Lower lobe of right lung (tissue), 2 donors: ENCODE measurements around the gene MMAB. TPM values are rescaled to one million over a fixed set of nuclear protein-coding genes. Genes with fewer than 3 reads are reported as not detected.

Experiments
- ATAC-seq, 2 donors: fragments of 200-7000 bp; cut with Tn5 transposase; one replicate each; pipeline ENCODE4 v1.9.1; 2020 to 2022; ENCODE audit warnings: mild to moderate bottlenecking in 2 of 2, moderate library complexity in 2 of 2
- DNase-seq: peaks from one replicate; pipeline ENCODE4 v3.0.0-alpha.2; 2020
- H3K27ac ChIP-seq: fragments of 200-600 bp; one replicate; pipeline ENCODE4 v1.8.0; 2022
- H3K27me3 ChIP-seq: fragments of 200-600 bp; one replicate; pipeline ENCODE4 v1.8.0; 2022; ENCODE audit warnings: low read depth
- H3K36me3 ChIP-seq: fragments of 200-600 bp; one replicate; pipeline ENCODE4 v1.8.0; 2022; ENCODE audit warnings: mild to moderate bottlenecking
- H3K4me1 ChIP-seq: fragments of 200-600 bp; one replicate; pipeline ENCODE4 v1.8.0; 2022
- H3K4me3 ChIP-seq: fragments of 200-600 bp; one replicate; pipeline ENCODE4 v1.8.0; 2022; ENCODE audit warnings: mild to moderate bottlenecking
- H3K9me3 ChIP-seq: fragments of 200-600 bp; one replicate; pipeline ENCODE4 v1.8.0; 2022
- intact Hi-C: fragments of 100-400 bp; cut with DNase I; formaldehyde crosslinking; loops from one replicate; pipeline ENCODE4 v1.11.0; 2022
- total RNA-seq: library from RNA; stranded (reverse); fragmentation: NEBNext Ultra II Directional; extraction: Animal tissue kit (Norgen Biotek cat#: 25700); gene quantifications from one replicate; pipeline ENCODE4 v1.2.1, GENCODE V29; 2021
- TF ChIP-seq, protein P1 (sequence below): fragments of 200-600 bp; IDR thresholded peaks from one replicate; pipeline ENCODE4 v1.8.0; 2022; ENCODE audit warnings: antibody characterized with exemption, mild to moderate bottlenecking
- donor health status: DM: no; HTN: yes; CAD: no; lungs with severe emphysema.

MMAB gene
- total RNA-seq, 1 donor from 2014 or later: 55.0 TPM

DNA sequence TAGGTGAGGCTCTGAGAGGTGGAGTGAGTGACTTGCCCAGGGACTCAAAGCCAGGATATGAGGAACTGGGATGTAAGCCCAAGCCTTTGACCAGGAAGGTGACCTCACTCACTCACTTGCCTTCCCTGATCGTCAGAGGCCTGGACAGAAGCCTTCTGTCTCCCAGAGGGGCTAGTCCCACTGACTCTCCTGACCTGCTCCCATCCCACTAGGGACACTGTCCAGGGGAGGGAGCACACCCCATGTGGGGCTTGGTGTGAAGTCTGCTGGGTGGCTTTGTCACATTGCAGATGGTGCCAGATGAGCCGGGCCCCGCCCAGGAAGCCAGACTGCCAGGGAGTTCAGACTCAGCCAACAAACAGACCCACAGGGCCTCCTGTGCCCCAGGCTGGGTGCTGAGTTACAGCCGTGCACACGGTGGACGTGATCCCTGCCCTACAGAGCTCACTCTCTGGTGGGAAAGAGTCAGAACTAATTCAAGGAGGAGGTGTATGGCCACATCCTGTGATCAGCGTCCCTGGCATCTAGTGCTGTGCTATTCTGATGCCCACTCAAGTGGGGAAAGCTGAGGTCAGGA, 28.3 kb downstream of the MMAB start:
- no peak overlapping the region for H3K27ac ChIP-seq
- peaks cover 5% of the 10 kb centered on the region for H3K4me1 ChIP-seq
- no peak overlapping the region for H3K4me3 ChIP-seq
- H3K9me3 ChIP-seq: no peaks in the 10 kb centered on the region
- intact Hi-C loops: no loop called here
- TF ChIP-seq, protein P1, sequence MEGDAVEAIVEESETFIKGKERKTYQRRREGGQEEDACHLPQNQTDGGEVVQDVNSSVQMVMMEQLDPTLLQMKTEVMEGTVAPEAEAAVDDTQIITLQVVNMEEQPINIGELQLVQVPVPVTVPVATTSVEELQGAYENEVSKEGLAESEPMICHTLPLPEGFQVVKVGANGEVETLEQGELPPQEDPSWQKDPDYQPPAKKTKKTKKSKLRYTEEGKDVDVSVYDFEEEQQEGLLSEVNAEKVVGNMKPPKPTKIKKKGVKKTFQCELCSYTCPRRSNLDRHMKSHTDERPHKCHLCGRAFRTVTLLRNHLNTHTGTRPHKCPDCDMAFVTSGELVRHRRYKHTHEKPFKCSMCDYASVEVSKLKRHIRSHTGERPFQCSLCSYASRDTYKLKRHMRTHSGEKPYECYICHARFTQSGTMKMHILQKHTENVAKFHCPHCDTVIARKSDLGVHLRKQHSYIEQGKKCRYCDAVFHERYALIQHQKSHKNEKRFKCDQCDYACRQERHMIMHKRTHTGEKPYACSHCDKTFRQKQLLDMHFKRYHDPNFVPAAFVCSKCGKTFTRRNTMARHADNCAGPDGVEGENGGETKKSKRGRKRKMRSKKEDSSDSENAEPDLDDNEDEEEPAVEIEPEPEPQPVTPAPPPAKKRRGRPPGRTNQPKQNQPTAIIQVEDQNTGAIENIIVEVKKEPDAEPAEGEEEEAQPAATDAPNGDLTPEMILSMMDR: no peak
- peaks cover 23% of the 10 kb centered on the region for H3K27me3 ChIP-seq
- ATAC-seq (no peak), DNase-seq (no peak)
- no peaks in the 10 kb centered on the region for H3K36me3 ChIP-seq

DNA sequence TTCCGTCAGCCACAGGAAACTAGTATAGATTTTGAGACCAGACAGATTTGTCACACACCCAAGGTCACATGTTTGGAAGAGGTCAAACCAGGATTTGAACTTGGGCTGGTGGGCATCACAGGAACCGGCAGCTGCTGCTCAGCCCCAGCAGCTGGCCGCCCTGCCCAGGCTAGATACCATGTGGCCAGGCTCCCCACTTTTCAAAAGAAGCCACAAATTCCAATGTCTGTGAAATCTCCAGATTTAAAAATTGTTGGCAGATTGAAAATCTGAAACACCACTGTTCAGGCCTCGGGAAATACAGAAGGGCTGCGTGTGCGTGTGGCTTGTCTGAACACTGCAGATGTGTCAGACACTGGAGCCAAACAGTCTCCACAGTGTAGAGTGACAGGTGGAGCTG, 30.4 kb downstream of the MMAB start:
- Histone ChIP-seq H3K27ac (no peak overlapping the region), H3K4me3 (no peak overlapping the region), H3K4me1 (peaks cover 5% of the 10 kb centered on the region), H3K36me3 (no peaks in the 10 kb centered on the region), H3K27me3 (peaks cover 3% of the 10 kb centered on the region), H3K9me3 (no peaks in the 10 kb centered on the region)
- no peak for ATAC-seq
- no peak for DNase-seq
- TF ChIP-seq, protein P1: no peak
- intact Hi-C loops: no loop called here

DNA sequence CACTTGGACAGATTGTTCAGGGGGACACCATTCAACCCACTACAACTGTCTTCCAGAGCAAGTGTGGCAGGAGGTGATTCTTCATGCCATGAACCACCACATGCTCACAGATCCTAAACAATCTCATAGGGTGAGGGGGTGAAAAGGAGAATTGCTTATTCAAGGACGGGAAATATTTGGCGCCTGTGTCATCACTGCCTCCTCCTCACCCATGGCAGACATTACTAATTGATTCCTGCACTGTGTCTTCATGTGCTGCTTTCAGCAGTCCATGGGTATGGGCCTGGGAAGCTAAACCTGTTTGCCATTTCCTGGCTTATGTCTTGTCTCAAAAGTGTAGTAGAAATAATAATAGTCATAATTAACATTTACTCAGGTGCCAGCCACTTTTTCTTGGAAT, 31.3 kb downstream of the MMAB start:
- Histone ChIP-seq H3K4me3 (no peak overlapping the region), H3K4me1 (peaks cover 5% of the 10 kb centered on the region), H3K9me3 (no peaks in the 10 kb centered on the region), H3K27ac (no peak overlapping the region), H3K27me3 (no peaks in the 10 kb centered on the region), H3K36me3 (no peaks in the 10 kb centered on the region)
- DNase-seq (no peak), ATAC-seq (no peak)
- TF ChIP-seq, protein P1: no peak
- intact Hi-C loops: no loop called here

DNA sequence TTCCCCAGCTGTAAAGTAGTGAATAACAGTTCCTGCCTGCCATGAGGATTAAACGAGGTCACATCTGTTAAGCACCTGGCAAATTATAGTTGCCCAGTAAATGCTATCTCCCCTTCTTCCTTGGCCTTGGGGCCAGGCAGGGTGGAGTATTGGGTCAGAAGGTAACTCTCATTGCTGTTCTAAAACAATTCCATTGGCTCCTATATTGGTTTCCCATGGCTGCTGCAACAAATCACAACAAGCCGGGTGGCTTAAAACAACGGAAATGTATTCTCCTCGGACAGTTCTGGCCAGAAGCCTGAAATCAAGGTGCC, 31.9 kb downstream of the MMAB start:
- Histone ChIP-seq H3K27me3 (no peaks in the 10 kb centered on the region), H3K4me3 (no peak overlapping the region), H3K9me3 (no peaks in the 10 kb centered on the region), H3K27ac (no peak overlapping the region), H3K36me3 (no peaks in the 10 kb centered on the region), H3K4me1 (peaks cover 5% of the 10 kb centered on the region)
- DNase-seq: no peak
- ATAC-seq: no peak
- intact Hi-C loops: no loop called here
- TF ChIP-seq, protein P1: no peak

DNA sequence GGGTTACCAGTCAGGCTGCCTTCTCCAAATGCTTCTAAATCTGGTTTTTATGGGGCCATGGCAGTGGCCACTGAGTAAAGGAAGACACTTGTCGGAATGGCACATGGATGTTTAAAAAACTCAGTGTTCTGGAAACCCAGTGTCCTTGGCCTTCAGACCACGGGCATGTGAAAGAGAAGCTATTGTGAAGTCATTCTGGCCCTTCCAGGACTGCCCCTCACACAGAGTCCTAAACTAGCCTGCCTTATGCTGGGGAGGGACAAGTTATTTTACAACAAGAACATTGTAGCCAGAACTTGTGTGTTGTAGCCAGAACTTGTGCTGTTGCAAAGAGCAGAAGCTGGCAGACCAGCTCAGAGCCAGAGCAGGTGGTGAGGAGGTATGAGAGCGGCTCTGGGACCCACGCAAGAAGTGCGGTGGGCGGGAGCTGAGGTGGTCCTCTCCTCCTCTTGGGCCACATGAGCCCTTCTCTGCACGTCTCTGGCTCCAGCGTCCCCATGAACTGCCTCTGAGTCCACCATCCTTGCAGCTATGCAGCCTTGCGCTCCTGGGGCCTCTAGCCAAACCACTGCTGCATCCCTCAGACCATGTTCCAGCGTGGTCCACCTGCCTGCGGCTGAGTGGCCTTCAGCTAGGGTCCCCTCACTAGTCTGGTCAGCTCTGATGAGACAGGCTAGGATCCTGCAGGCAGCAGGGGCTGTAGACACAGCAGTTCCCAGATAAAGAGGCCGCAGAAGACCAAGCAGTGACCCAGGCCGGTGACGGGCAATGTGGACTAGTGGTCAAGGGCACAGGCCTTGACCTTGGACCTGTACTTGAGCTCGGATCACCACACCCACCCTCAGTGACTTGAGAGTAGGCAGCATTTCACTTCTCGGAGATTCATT, 32.5 kb downstream of the MMAB start:
- no peaks in the 10 kb centered on the region for H3K9me3 ChIP-seq
- intact Hi-C loops: no loop called here
- no peak overlapping the region for H3K4me3 ChIP-seq
- ATAC-seq: no peak
- TF ChIP-seq, protein P1: no peak
- peaks cover 5% of the 10 kb centered on the region for H3K4me1 ChIP-seq
- H3K27me3 ChIP-seq: no peaks in the 10 kb centered on the region
- H3K36me3 ChIP-seq: peaks cover 3% of the 10 kb centered on the region
- no peak for DNase-seq
- no peak overlapping the region for H3K27ac ChIP-seq
